Right kidney (tissue), 1 donor: ENCODE measurements around the gene KLF6.

Source experiments
- DNase-seq: peaks from one replicate; pipeline ENCODE4 v3.0.0-alpha.2; 2016

Gene KLF6

DNA sequence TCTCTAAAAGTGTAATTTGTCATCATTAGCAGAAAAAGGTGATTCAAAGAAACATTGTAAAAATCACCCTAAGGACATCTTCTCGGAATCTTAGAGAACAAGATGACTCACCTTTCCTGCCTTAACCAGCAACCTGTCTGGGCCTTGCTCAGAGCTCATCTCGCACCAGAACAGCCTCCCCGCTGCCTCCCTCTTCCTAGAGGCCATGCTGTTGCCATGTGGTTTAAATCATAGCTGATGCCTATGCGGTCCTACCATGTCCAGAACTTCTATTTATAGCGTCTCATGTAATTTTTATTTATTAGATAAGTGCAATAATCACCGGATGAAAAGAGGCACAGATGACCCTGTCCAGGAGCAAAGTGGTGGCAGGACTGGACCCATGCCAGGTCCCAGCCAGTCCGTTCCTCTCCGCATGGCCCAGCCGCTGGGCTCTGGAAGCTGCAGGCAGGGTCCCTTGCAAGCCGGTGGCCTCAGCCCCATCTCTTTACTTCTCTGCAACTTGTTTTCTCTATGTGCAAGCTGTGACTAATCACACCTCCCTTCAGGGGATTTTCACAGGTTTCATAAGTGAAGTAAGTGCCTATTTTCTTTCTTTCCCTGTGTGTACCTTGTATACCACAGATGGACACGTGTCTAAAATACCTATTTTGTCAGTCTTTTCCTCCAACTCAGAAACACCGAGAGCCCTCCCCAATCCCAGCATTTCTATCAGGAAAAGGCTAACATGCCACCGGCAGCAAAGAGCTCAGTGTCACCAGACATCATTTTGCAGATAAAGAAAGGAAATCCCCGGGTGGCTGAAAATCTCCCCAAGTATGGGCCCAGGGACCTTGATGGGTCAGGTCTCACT is 27.1 kb downstream of the KLF6 start:
- DNase-seq = no peak

DNA sequence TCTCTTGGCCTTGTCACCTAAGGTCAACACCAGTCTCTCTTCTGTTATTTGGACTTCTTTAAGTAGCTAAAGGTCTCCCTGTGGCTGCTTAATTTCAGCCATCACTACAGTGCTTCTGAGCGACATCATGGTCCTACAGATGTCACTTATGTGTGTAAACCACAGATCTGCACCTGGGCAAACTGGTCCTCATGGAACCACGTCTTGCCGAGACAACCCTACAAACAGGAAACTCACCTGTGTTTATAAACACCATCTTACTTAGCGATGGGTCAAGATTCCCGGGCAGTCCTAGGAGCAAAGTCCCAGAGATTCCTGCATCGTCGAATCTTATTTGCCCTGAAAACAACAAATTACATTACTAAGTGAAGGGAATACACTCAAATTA is 27.8 kb downstream of the KLF6 start:
- no peak for DNase-seq

DNA sequence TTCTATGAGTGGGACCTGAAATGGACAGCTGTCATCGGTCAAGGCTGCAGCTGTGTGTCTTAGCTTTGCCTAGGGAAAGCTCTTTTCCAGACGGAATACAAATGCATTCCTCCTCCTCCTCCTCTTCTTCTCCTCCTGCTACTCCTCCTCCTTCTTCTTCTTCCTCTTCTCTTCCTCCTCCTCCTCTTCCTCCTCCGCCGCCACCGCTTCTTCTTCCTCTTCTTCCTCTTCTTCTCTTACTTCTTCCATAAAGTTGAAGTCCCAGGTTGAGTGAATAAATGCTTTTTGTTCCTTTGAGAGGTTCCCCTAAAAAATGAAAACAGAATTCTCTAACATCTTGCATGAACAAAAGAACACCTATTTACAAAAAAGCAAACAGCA is 28.7 kb downstream of the KLF6 start:
- DNase-seq = no peak

DNA sequence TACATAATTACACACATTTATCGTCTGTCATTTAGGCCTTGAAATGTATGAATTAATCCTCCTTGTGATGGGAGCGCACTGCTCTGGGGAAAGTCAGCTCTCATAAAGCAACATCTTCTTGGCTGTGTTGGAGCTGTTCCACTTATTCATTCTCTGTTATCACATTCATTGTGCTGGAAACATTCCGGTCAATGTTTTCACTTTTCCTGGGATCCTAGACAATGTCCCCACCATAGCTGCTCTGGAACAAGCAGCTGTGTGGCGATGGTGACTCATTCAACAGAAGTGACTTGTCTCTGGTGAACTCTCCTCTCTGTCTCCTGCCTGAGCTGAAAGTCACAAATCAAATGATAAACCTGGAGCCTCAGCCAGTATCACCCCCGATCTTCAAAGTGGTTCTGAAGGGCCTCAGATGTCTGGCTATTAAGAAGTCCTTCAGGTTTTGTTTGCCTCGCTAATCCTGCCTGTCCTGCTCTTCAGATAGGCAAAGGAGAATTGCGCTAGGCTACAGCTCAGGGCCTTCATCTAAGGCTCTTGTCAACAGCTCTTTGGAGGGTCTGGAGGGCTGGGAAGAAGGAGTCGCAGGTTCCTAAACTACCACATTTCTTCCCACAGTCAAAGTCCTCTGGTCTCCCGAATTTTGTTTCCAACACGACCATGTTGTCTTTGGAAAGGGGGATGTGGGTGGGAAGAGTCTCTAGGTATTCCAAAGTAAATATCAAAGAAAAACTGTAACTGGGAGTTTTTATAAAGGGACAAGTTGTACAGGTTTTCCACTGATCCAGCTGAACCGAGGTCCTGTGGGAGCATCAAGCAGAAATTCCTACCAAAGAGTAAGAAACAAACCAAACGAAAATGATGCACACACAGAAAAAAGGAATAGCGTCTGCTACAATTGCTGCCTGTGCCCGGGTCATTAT is 29.3 kb downstream of the KLF6 start:
- DNase-seq = no peak

- no peak for DNase-seq
Observed at GRCh38 chr10:3754727-3755439, 30.1 kb downstream of the KLF6 start.

DNA sequence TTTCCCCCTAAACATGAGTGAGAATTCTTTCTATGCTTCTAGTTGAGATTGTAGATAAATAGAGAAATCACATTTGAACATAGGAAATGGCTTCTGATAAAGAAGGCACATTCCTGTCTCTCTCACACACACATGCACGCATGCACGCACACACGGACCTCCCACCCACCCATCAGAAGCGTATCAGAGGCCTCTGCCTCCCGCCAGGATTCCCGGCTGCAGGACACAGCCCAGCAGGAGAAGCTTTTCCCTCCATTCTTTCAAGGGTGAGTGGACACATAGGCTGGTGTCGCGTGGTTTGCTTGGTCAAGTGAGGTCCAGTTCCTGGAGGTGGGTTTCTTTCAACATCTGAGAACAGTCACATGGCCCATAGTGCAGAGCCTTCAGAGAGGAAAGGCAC is 34.2 kb downstream of the KLF6 start:
- no peak for DNase-seq

- DNase-seq = peak; percentile 70
Observed at GRCh38 chr10:3750006-3750816, 34.8 kb downstream of the KLF6 start.

DNA sequence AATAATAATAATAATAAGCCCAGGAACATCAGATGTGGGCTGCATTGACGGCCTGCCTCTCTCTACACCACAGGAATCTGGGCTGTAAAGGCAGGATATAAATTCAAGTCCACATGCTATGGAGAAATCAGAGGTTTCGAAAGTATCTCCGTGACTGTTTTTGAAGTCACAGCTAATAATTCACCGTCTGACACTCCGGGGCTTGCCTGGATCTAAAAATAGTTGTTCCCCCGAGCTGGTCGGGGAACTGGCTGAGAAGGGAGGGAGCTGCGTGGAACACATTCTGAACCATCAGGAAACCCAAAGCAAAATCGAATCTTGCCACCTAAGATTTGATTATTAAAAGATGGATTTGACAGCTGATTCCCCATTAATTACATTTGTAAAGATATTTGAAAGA is 35.4 kb downstream of the KLF6 start:
- peak; percentile 55 for DNase-seq

DNA sequence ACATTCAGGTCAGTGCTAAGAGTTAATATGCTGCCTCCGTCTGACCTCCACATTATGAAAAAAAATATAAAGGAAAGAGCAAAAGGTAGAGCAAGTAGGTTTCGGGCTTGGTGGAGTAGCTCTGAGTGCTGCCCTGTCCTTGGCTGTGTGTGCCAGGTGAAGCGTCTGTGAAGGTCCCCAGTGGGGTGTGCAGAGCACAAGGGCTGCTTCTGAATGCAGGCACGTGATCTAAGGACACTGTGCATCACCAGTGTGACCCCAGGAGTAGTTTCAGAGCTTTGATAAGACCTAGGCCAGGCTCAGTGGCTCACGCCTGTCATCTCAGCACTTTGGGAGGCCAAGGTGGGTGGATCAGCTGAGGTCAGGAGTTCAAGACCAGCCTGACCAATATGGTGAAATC is 36.0 kb downstream of the KLF6 start:
- no peak for DNase-seq

DNA sequence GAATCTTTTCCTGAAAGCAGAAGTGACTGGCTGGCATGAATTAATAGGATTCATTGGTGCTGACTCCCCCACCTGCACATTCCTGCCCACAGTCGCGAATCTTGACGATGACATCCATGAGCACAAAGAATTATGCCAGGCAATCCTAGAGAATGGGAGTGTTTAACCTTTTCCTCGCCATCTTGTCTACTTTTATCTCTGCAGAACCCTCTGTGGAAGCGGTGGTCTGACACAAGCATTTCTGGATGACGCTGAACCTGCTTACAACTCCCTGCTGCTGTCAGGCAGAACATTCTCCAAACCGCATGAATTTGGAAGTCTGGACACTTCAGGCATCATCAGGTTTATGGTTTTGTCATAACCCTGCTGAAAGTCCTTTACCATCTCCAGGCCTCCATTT is 36.5 kb downstream of the KLF6 start:
- no peak for DNase-seq

DNA sequence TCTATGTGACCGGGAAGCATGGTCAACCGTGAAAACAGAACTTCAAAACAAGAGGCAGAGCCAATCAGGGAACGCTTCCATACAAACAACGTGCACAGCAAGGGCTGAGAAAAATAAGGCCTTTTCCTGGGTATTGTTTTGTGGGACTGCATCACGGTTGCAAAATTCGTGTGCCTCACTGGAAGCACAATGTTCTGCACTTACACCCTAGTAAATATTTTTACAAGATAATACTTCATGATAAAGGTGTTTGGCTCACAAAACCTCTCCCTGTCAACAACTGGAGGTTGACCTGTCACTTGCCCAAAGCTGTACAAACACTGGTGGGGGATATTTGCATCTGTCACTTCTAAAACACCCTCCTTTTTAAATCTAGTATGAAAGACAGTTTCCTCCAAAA is 37.0 kb downstream of the KLF6 start:
- no peak for DNase-seq

- no peak for DNase-seq
Observed at GRCh38 chr10:3747248-3747960, 37.6 kb downstream of the KLF6 start.

- no peak for DNase-seq
Observed at GRCh38 chr10:3746634-3747033, 38.4 kb downstream of the KLF6 start.

GRCh38 chr10:3745521-3745920 is 39.5 kb downstream of the KLF6 start:
- no peak for DNase-seq

DNA sequence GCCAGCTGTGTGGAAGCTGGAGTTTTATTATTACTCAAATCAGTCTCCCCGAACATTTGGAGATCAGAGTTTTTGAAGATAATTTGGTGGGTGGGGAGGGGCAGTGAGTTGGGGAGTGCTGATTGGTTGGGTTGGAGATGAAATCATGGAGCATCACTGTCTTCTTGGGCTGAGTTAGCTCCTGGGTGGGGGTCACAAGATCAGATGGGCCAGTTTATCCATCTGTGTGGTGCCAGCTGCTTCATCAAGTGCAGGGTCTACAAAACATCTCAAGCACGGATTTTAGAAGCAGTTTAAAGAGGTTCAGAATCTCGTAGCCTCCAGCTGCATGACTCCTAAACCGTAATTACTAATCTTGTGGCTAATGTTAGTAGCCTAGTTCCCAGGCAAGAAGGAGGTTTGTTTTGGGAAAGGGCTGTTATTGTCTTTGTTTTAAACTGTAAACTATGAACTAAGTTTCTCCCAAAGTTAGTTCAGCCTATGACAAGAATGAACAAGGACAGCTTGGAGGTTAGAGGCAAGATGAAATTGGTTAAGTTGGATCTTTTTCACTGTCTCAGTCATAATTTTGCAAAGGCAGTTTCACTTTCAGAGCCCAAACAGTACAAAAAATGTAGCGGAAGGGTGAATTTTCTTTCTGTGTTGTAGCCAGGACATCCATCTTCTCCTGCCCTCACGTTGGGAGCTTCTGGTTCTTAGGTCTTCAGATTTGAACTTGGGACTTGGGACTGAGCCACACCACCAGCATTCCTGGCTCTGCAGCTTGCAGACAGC is 43.1 kb downstream of the KLF6 start:
- DNase-seq = no peak

GRCh38 chr10:3740157-3740871 is 44.7 kb downstream of the KLF6 start:
- DNase-seq = no peak

DNA sequence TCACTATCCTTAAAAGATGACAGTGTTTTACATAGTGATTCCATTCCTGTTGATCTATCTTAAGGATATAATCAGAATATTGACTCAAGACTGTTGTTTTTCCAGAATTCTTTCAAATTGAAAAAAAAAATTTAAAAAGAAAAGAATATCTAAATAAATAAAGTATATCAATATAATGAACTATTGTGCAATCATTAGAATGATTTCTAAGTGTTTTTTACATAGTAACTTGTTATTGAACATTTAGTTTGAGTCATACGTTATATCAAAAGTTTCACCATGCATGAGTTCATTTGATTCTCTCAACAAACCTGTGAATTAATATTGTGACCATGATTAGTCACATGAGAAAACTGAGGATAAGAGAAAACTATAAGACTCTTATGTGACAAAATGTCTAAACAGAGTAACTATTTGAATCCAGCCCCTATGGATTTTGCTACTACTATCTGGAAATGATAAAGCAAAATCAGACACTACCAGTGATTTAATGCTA is 46.1 kb downstream of the KLF6 start:
- no peak for DNase-seq

GRCh38 chr10:3737864-3738263 is 47.1 kb downstream of the KLF6 start:
- no peak for DNase-seq

GRCh38 chr10:3735175-3735574 is 49.8 kb downstream of the KLF6 start:
- no peak for DNase-seq

- DNase-seq = no peak
Observed at GRCh38 chr10:3734111-3734510, 50.9 kb downstream of the KLF6 start.
